ENCODE data around the gene PDCL2.
"Not testable (repeated sequence)": the region's sequence is repeated elsewhere in the genome, so short reads cannot be mapped to it uniquely, and the experiment has no call there.

Gene PDCL2

DNA sequence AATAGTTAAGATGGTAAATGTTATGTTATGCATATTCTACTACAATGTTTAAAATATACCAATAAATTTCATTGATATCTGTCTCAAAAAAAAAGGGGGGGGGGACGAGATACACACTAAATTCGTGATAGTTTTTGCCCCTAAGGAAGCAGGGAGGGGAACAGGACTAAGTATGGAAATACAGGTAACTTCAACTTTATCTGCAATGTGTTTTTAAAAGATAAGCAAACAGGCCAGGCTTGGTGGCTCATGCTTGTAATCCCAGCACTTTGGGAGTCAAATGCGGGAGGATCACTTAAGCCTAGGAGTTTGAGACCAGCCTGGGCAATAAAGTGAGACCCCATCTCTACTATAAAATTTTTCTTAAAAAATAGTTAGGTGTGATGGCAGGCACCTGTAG is 31.9 kb downstream of the PDCL2 start:
- Mint-ChIP-seq H3K27me3 (ENCODE audit: low read depth) (no peaks in the 10 kb centered on the region), H3K27ac (no peak overlapping the region), H3K36me3 (ENCODE audit: low read depth) (no peaks in the 10 kb centered on the region), H3K4me1 (no peaks in the 10 kb centered on the region), H3K9me3 (peaks cover 2% of the 10 kb centered on the region), H3K4me3 (no peak overlapping the region)
- TF ChIP-seq, protein P1, sequence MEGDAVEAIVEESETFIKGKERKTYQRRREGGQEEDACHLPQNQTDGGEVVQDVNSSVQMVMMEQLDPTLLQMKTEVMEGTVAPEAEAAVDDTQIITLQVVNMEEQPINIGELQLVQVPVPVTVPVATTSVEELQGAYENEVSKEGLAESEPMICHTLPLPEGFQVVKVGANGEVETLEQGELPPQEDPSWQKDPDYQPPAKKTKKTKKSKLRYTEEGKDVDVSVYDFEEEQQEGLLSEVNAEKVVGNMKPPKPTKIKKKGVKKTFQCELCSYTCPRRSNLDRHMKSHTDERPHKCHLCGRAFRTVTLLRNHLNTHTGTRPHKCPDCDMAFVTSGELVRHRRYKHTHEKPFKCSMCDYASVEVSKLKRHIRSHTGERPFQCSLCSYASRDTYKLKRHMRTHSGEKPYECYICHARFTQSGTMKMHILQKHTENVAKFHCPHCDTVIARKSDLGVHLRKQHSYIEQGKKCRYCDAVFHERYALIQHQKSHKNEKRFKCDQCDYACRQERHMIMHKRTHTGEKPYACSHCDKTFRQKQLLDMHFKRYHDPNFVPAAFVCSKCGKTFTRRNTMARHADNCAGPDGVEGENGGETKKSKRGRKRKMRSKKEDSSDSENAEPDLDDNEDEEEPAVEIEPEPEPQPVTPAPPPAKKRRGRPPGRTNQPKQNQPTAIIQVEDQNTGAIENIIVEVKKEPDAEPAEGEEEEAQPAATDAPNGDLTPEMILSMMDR (IDR thresholded peaks at IDR 0.05; ENCODE audit: unreplicated experiment in 3 of 3) = no peak

DNA sequence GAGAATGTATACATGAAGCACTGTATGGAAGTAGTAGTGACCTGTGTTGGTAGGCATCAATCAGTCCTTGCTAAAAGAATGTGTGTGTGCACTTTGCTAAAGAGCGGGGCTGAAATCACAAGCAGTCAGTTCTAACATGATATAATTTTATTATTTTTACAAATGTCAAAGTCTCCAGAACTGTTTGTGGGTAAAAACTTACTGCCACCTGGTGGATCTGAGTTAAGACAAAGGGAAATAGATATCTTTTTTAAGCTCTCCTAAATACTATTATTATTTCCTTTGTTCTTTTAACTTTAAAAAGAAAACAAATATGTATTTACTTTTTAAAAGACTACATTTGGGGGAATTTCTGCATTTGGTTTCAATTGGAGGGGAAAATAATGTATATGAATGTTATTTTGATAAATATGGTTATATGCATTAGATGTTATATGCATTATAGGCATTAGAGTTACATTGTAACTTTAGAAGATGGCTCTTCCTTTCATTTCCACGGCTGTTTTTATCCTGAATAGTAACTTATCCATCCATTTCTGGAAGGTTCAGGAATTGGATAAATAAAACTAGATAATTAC is 37.5 kb downstream of the PDCL2 start:
- TF ChIP-seq, protein P1 (IDR thresholded peaks at IDR 0.05; ENCODE audit: unreplicated experiment in 3 of 3) = peak; percentile 35 to 52 (median 39)
- H3K4me1 Mint-ChIP-seq = peaks cover 8% of the 10 kb centered on the region
- H3K4me3 Mint-ChIP-seq = no peak overlapping the region
- peaks cover 2% of the 10 kb centered on the region for H3K9me3 Mint-ChIP-seq
- H3K36me3 Mint-ChIP-seq (ENCODE audit: low read depth) = no peaks in the 10 kb centered on the region
- H3K27ac Mint-ChIP-seq = no peak overlapping the region
- H3K27me3 Mint-ChIP-seq (ENCODE audit: low read depth) = no peaks in the 10 kb centered on the region

DNA sequence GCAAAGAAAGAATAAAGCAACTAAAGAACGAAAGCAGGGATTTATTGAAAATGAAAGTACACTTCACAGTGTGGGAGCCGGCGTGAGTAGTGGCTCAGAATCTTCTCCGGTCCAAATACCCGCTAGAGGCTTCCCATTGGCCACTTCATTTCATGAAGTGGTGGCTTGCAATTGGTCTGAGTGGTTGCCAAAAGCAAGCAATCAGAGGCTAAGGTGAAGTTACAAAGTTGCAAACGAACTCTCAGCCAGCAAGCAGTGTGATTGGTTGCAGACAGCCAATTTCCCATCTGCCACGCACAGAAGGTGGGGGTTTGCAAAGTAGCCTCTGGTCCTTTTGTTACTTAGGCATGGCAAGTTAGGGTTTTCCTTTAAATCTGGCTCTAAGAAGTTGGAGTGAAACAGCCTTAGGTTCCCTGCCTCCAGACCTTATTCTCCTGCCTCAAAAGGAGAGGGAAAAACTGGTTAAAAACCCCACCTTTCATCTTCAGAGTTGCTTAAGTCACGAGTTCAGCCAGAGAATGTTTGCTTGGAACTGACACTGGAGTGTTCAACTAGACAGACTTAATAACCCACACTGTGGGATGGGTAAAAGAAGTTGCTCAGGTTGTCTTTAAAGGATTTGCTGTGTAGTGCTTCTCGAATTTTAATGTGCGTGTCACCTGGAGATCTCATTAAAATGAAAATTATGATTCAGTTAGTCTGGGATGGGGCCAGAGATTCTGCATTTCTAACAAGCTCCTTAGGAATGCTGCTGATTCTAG is 38.4 kb downstream of the PDCL2 start:
- Mint-ChIP-seq H3K36me3 (ENCODE audit: low read depth) (no peaks in the 10 kb centered on the region), H3K4me1 (peaks cover 17% of the 10 kb centered on the region), H3K27me3 (ENCODE audit: low read depth) (no peaks in the 10 kb centered on the region), H3K9me3 (peaks cover 2% of the 10 kb centered on the region), H3K27ac (no peak overlapping the region), H3K4me3 (peak overlapping the region in 1 of 3 experiments; percentile 60)
- TF ChIP-seq, protein P1 (IDR thresholded peaks at IDR 0.05; ENCODE audit: unreplicated experiment in 3 of 3) = no peak

DNA sequence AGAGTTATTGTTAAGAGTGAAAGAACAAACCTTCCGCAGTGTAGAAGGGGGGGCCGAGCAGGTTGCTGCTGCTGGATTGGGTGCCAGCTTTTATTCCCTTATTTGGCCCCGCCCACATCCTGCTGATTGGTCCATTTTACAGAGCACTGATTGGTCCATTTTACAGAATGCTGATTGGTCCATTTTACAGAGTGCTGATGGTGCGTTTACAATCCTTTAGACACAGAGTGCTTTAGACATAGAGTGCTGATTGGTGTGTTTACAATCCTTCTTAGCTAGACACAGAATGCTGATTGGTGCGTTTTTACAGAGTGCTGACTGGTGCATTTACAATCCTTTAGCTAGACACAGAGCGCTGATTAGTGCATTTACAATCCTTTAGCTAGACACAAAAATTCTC is 40.1 kb downstream of the PDCL2 start:
- peaks cover 33% of the 10 kb centered on the region for H3K4me1 Mint-ChIP-seq
- not testable (repeated sequence) for H3K27me3 Mint-ChIP-seq (ENCODE audit: low read depth); H3K36me3 Mint-ChIP-seq (ENCODE audit: low read depth); H3K9me3 Mint-ChIP-seq; H3K27ac Mint-ChIP-seq; H3K4me3 Mint-ChIP-seq

DNA sequence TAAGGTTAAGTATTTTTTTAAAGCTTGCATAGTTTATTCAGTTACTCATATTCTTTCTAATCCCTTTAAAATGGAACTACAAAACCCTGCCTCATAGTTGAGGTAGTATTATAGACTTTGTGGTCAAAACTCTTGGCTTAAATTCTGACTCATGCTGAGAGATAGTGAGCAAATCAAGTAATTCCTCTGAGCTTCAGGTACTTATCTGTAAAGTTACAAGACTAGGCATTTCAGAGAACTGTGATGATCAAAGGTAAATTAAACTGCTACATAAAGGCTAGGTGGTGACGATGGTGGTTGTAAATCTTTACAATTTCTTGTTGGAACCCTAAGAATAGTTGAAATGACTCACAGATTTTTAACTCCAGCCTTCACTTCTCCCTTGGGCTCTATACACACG is 42.2 kb downstream of the PDCL2 start:
- TF ChIP-seq, protein P1 (IDR thresholded peaks at IDR 0.05; ENCODE audit: unreplicated experiment in 3 of 3) = no peak
- Mint-ChIP-seq H3K4me1 (peaks cover 40% of the 10 kb centered on the region), H3K4me3 (peak overlapping the region; percentile 59 to 67 (median 62)), H3K36me3 (ENCODE audit: low read depth) (no peaks in the 10 kb centered on the region), H3K27ac (peak overlapping the region; percentile 41 to 99 (median 98)), H3K27me3 (ENCODE audit: low read depth) (no peaks in the 10 kb centered on the region), H3K9me3 (no peaks in the 10 kb centered on the region)

DNA sequence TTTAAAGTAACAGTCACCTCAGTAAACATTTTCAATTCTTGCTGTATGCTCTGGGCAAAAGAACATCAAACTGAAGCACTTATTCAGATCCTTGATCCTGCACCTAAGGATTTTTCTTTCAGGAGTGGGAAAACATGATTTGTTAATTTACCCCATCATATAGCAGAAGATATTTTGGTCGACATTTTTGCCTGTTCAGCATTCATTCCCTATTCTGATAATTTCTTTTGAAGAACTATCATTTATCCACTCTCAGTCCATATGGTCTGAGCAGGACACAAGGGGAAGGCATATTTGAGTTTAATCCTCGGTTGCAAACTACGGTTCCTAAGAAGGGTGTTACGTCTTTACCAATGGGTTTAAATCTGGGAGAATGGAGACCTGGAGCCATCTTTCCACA is 44.1 kb downstream of the PDCL2 start:
- no peaks in the 10 kb centered on the region for H3K27me3 Mint-ChIP-seq (ENCODE audit: low read depth)

More for the DNA sequence above, 44.1 kb downstream of the PDCL2 start:
- TF ChIP-seq, protein P1 (IDR thresholded peaks at IDR 0.05; ENCODE audit: unreplicated experiment in 3 of 3) = no peak
- Mint-ChIP-seq H3K36me3 (ENCODE audit: low read depth) (no peaks in the 10 kb centered on the region), H3K27ac (peak overlapping the region; percentile 98 to 99 (median 99)), H3K4me3 (peak overlapping the region; percentile 91 to 96 (median 91)), H3K4me1 (peaks cover 51% of the 10 kb centered on the region), H3K9me3 (no peaks in the 10 kb centered on the region)
